D721Med (cell line): ENCODE results near the gene HAUS7.

Source experiments
- DNase-seq: peaks from one replicate; pipeline ENCODE4 v3.0.0; 2011; ENCODE audit warnings: low spot score; ENCODE audit not compliant: insufficient read length
- FAIRE-seq: peaks from 2 replicates; lab custom pipeline; 2011; peaks lifted over from hg19 to GRCh38; lab: Jason Lieb, UNC
- TF ChIP-seq, protein P1 (sequence below): IDR thresholded peaks from 2 replicates; pipeline ENCODE4 v1.5.1; 2012; ENCODE audit warnings: mild to moderate bottlenecking, control low read depth; ENCODE audit not compliant: insufficient read depth; ENCODE audit errors: missing control alignments

Gene HAUS7

DNA sequence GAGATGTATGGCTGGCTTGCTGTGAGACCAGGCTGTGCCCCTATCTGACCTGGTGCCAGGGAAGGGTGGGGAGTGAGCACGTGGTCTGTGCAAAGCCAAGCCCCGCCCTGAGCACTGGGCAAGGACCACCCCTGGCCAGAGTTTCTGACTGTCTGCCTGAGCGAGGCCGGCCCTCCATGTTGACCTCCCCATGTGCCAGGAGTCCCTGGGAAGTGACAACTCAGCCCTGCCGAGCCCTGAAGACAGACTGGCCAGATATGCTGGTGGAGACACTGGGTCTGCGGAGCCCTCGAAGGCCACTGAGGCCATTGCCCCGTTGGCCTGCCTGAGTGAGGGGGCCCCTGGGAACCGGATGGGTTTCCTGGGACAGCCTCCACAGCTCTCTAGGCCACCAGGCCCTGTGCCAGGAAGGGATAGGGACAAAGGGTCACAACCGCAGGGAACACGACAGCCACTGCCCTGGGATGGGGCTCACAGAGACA, 17.3 kb upstream of the HAUS7 start:
- FAIRE-seq (no peak), DNase-seq (no peak)
- TF ChIP-seq, protein P1, sequence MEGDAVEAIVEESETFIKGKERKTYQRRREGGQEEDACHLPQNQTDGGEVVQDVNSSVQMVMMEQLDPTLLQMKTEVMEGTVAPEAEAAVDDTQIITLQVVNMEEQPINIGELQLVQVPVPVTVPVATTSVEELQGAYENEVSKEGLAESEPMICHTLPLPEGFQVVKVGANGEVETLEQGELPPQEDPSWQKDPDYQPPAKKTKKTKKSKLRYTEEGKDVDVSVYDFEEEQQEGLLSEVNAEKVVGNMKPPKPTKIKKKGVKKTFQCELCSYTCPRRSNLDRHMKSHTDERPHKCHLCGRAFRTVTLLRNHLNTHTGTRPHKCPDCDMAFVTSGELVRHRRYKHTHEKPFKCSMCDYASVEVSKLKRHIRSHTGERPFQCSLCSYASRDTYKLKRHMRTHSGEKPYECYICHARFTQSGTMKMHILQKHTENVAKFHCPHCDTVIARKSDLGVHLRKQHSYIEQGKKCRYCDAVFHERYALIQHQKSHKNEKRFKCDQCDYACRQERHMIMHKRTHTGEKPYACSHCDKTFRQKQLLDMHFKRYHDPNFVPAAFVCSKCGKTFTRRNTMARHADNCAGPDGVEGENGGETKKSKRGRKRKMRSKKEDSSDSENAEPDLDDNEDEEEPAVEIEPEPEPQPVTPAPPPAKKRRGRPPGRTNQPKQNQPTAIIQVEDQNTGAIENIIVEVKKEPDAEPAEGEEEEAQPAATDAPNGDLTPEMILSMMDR = no peak

DNA sequence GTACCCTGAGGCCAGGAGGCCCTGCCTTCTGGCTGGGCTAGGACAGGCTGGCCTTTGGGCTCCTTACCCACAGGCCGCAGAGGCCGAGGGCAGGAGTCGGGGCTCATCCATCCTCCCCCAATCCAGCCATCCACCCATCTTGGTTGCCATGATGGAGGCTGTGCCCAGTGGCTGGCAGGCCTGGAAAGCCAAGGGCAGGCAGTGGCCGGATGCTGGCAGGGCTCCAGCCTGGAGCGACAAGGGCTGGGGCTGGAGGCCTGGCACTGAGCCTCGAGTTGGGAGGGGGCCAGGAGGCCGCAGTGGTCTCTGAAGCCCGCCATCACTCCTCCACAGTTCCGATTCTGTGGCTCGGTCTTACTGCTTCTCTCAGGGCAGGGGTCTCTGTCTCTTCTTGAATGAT, 15.8 kb upstream of the HAUS7 start:
- TF ChIP-seq, protein P1 = no peak
- DNase-seq (no peak), FAIRE-seq (no peak)

DNA sequence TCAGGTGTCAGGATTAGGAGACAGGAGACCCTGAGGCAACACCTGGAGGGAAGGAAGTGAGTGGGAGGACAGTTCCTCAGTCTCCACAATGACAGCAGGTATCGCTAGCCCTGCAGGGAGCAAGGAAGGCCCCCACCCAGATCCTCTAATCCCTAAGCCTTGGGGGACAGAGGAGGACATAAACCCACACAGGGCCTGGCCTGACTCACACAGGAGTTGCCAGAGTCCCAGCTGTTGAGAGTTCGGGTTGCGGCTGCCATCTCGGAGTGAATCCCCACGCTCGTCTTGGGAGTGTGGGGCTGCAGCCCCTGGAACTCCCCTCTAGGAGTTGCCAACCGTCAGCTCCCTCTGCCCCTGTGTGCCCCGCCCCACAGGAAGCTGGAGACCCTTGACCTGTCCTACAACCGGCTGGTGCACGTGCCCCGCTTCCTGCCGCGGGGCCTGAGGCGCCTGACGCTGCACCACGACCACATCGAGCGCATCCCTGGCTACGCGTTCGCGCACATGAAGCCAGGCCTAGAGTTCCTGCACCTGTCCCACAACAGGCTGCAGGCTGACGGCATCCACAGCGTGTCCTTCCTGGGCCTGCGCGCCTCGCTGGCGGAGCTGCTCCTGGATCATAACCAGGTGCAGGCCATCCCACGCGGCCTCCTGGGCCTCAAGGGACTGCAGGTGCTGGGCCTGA, 15.2 kb upstream of the HAUS7 start:
- TF ChIP-seq, protein P1 = no peak
- no peak for FAIRE-seq

DNA sequence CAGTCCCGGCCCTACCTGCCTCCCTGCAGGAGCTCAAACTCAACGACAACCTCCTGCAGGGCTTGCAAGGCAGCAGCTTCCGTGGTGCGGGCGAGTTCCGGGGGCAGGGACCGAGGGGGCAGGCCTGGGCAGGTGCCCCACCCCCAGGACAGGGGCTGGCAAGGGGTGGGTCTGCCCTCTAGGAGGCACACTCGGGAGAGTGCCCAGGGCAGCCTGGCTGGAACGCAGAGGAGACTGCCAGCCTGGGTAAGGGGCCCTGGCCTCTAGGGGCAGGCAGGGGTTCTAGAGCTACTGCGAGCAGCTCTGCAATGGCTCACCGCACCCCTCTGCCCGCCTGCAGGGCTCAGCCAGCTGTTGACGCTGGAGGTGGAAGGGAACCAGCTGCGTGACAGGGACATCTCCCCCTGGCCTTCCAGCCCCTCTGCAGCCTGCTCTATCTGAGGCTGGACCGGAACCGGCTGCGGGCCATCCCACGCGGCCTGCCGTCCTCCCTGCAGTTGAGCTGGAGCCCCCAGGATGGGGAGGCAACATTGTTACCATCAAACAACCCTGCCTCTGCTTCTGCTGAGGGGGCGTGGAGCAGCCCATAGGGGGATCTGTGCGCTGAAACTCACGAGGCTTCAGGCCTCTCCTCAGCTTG, 12.1 kb upstream of the HAUS7 start:
- DNase-seq (no peak), FAIRE-seq (no peak)

More for the DNA sequence above, 15.2 kb upstream of the HAUS7 start:
- DNase-seq = no peak

GRCh38 chrX:153481043-153481442, 10.7 kb upstream of the HAUS7 start:
- no peak for FAIRE-seq
- TF ChIP-seq, protein P1 = no peak
- DNase-seq = no peak

More for the DNA sequence above, 12.1 kb upstream of the HAUS7 start:
- TF ChIP-seq, protein P1 = no peak

- no peak for FAIRE-seq
- no peak for DNase-seq
- TF ChIP-seq, protein P1 = no peak
Measured at GRCh38 chrX:153478746-153479145, 8.4 kb upstream of the HAUS7 start.

DNA sequence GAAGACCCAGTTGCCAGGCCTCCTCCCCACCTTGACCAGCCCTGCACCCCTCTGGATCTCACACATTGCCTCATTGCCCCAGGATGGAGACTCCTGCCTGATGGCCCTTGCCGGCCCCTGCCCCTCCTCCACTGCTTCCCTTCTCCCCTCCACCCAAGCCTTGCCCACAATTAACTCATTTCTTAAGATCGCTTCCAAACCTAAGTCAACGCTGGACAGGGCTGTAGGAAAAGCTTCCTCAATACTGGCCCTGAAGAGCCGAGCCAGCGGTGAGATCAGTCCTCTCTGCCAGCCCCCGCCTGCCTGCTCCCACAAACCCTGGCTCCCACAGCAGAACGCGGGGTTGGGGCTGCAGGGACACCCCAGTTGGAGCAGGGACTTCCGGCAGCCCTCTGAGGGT, 7.5 kb upstream of the HAUS7 start:
- FAIRE-seq (no peak), DNase-seq (no peak)
- TF ChIP-seq, protein P1 = no peak
